HUES64 (cell line): ENCODE results near the gene OAS1. TPM values are rescaled to one million over a fixed set of nuclear protein-coding genes. Genes with fewer than 3 reads are reported as not detected.

Experiments used
- H3K27ac ChIP-seq: 2 replicates; pipeline ENCODE4 v1.7.0; 2013; ENCODE audit warnings: low read depth, low read length, inconsistent platforms
- H3K27me3 ChIP-seq: 2 replicates; pipeline ENCODE4 v1.6.1; 2013; ENCODE audit warnings: mild to moderate bottlenecking, low read length; ENCODE audit not compliant: insufficient read depth
- H3K36me3 ChIP-seq: 2 replicates; pipeline ENCODE4 v1.6.1; 2013; ENCODE audit warnings: mild to moderate bottlenecking, low read length; ENCODE audit not compliant: insufficient read depth
- H3K4me1 ChIP-seq: 2 replicates; pipeline ENCODE4 v1.6.1; 2013; ENCODE audit warnings: mild to moderate bottlenecking, low read length, moderate library complexity; ENCODE audit not compliant: insufficient read depth
- H3K4me3 ChIP-seq: 2 replicates; pipeline ENCODE4 v1.5.1; 2013; ENCODE audit warnings: mild to moderate bottlenecking, low read length, moderate library complexity
- H3K9ac ChIP-seq: 2 replicates; pipeline ENCODE4 v1.6.1; 2013; ENCODE audit warnings: mild to moderate bottlenecking, low read depth, low read length
- H3K9me3 ChIP-seq: 2 replicates; pipeline ENCODE4 v1.6.1; 2013; ENCODE audit warnings: low read depth, low read length; ENCODE audit not compliant: insufficient read depth
- WGBS: fragments of 150-250, 120-280 bp; methylation state at CpG from one replicate; pipeline ENCODE4 v1.1.7; 2013; ENCODE audit warnings: missing lambda C conversion rate; 5-methylcytosine and 5-hydroxymethylcytosine counted together
- polyA plus RNA-seq, 2 experiments: library from polyadenylated mRNA; stranded (reverse); fragments of 50-300 nt; gene quantifications; one replicate each; pipeline ENCODE4 v1.2.3, GENCODE V29; 2013

The OAS1 gene
- 0.25 TPM for polyA plus RNA-seq (2013, experiment 1 of 2)
- 0.32 TPM for polyA plus RNA-seq (2013, experiment 2 of 2)

- Histone ChIP-seq H3K4me3 (no peak within 1 kb of the TSS), H3K9me3 (peaks cover 17% of the 10 kb centered on the region; the same call in 1 of the 2 replicates), H3K27ac (no peak within 1 kb of the TSS), H3K27me3 (no peaks in the 10 kb centered on the region), H3K4me1 (peaks cover 7% of the 10 kb centered on the region; the same call in 1 of the 2 replicates), H3K36me3 (no peaks in the 10 kb centered on the region), H3K9ac (0 out of 2 replicates have a peak within 1 kb of the TSS, but pooled peaks have one; percentile 47)
- WGBS: 56% methylated on average over 4 of the region's 4 CpGs
These were observed at the start of gene OAS1 for GRCh38 chr12:112906712-112907414. TSS of gene OAS1 (plus strand) at chr12:112906962. CDS start at chr12:112907040, 78 bp downstream.

GRCh38 chr12:112859291-112859690 is 47.5 kb upstream of the OAS1 start:
- Histone ChIP-seq H3K4me3 (no peak overlapping the region), H3K9me3 (no peaks in the 10 kb centered on the region), H3K4me1 (no peaks in the 10 kb centered on the region; the same call in 1 of the 2 replicates), H3K9ac (no peak overlapping the region), H3K27ac (no peak overlapping the region), H3K36me3 (no peaks in the 10 kb centered on the region), H3K27me3 (no peaks in the 10 kb centered on the region)
- WGBS: no CpG with 5 or more reads among the region's 3 CpGs

GRCh38 chr12:112860181-112860580 is 46.6 kb upstream of the OAS1 start:
- WGBS: 92% methylated on average over 5 of the region's 5 CpGs
- Histone ChIP-seq H3K9ac (no peak overlapping the region), H3K4me1 (no peaks in the 10 kb centered on the region; the same call in 1 of the 2 replicates), H3K36me3 (no peaks in the 10 kb centered on the region), H3K4me3 (no peak overlapping the region), H3K27ac (no peak overlapping the region), H3K9me3 (no peaks in the 10 kb centered on the region), H3K27me3 (no peaks in the 10 kb centered on the region)

- no peak overlapping the region for H3K27ac ChIP-seq
- no peak overlapping the region for H3K4me3 ChIP-seq
- 95% methylated on average over 7 of the region's 7 CpGs for WGBS
- no peaks in the 10 kb centered on the region for H3K9me3 ChIP-seq
- H3K4me1 ChIP-seq: no peaks in the 10 kb centered on the region; the same call in 1 of the 2 replicates
- H3K27me3 ChIP-seq: no peaks in the 10 kb centered on the region
- no peak overlapping the region for H3K9ac ChIP-seq
- no peaks in the 10 kb centered on the region for H3K36me3 ChIP-seq
These were observed 45.5 kb upstream of the OAS1 start for GRCh38 chr12:112861284-112861683.

- no peaks in the 10 kb centered on the region for H3K36me3 ChIP-seq
- H3K4me3 ChIP-seq: no peak overlapping the region
- H3K27ac ChIP-seq: no peak overlapping the region
- no peaks in the 10 kb centered on the region for H3K27me3 ChIP-seq
- H3K4me1 ChIP-seq: no peaks in the 10 kb centered on the region
- H3K9me3 ChIP-seq: no peaks in the 10 kb centered on the region
- 89% methylated on average over 11 of the region's 11 CpGs for WGBS
- H3K9ac ChIP-seq: no peak overlapping the region
These were observed 44.0 kb upstream of the OAS1 start for GRCh38 chr12:112862636-112863290.

- no peak overlapping the region for H3K27ac ChIP-seq
- no peaks in the 10 kb centered on the region for H3K4me1 ChIP-seq
- H3K4me3 ChIP-seq: no peak overlapping the region
- H3K9ac ChIP-seq: no peak overlapping the region
- WGBS: 76% methylated on average over 4 of the region's 5 CpGs
- no peaks in the 10 kb centered on the region for H3K36me3 ChIP-seq
- no peaks in the 10 kb centered on the region for H3K27me3 ChIP-seq
- no peaks in the 10 kb centered on the region for H3K9me3 ChIP-seq
These were observed 38.2 kb upstream of the OAS1 start for GRCh38 chr12:112868459-112869041.

- no peak overlapping the region for H3K9ac ChIP-seq
- no peaks in the 10 kb centered on the region for H3K9me3 ChIP-seq
- no peak overlapping the region for H3K27ac ChIP-seq
- no peaks in the 10 kb centered on the region for H3K36me3 ChIP-seq
- H3K4me1 ChIP-seq: no peaks in the 10 kb centered on the region
- H3K4me3 ChIP-seq: no peak overlapping the region
- 92% methylated on average over 2 of the region's 2 CpGs for WGBS
- H3K27me3 ChIP-seq: no peaks in the 10 kb centered on the region
These were observed 37.7 kb upstream of the OAS1 start for GRCh38 chr12:112869091-112869490.

GRCh38 chr12:112869778-112870177 is 37.0 kb upstream of the OAS1 start:
- 87% methylated on average over 12 of the region's 12 CpGs for WGBS
- Histone ChIP-seq H3K27ac (no peak overlapping the region), H3K36me3 (no peaks in the 10 kb centered on the region), H3K9me3 (no peaks in the 10 kb centered on the region), H3K4me1 (no peaks in the 10 kb centered on the region), H3K4me3 (no peak overlapping the region), H3K9ac (no peak overlapping the region), H3K27me3 (no peaks in the 10 kb centered on the region)

- H3K27me3 ChIP-seq: no peaks in the 10 kb centered on the region
- H3K9ac ChIP-seq: no peak overlapping the region
- no peak overlapping the region for H3K4me3 ChIP-seq
- 91% methylated on average over 8 of the region's 8 CpGs for WGBS
- no peaks in the 10 kb centered on the region for H3K4me1 ChIP-seq
- no peak overlapping the region for H3K27ac ChIP-seq
- H3K9me3 ChIP-seq: no peaks in the 10 kb centered on the region
- no peaks in the 10 kb centered on the region for H3K36me3 ChIP-seq
These were observed 36.3 kb upstream of the OAS1 start for GRCh38 chr12:112870267-112870980.

- H3K4me1 ChIP-seq: no peaks in the 10 kb centered on the region
- H3K9me3 ChIP-seq: no peaks in the 10 kb centered on the region
- 80% methylated on average over 5 of the region's 5 CpGs for WGBS
- no peaks in the 10 kb centered on the region for H3K36me3 ChIP-seq
- no peaks in the 10 kb centered on the region for H3K27me3 ChIP-seq
- H3K27ac ChIP-seq: no peak overlapping the region
- H3K4me3 ChIP-seq: no peak overlapping the region
- H3K9ac ChIP-seq: no peak overlapping the region
These were observed 31.2 kb upstream of the OAS1 start for GRCh38 chr12:112875608-112876007.

- Histone ChIP-seq H3K9me3 (no peaks in the 10 kb centered on the region), H3K27me3 (no peaks in the 10 kb centered on the region), H3K4me3 (no peak overlapping the region), H3K9ac (no peak overlapping the region), H3K36me3 (no peaks in the 10 kb centered on the region), H3K27ac (no peak overlapping the region), H3K4me1 (no peaks in the 10 kb centered on the region)
- WGBS: 81% methylated on average over 11 of the region's 11 CpGs
These were observed 30.3 kb upstream of the OAS1 start for GRCh38 chr12:112876506-112876905.
